Type B pancreatic cell (in vitro differentiated cells): ENCODE results near the gene HLA-DPA1. TPM values are rescaled to one million over a fixed set of nuclear protein-coding genes. Genes with fewer than 3 reads are reported as not detected.

Source experiments
- DNase-seq: peaks from one replicate; pipeline ENCODE4 v3.0.0; 2021; ENCODE audit warnings: mixed read lengths; ENCODE audit not compliant: unreplicated experiment; ENCODE audit errors: extremely low spot score
- H3K27ac Mint-ChIP-seq: 2 replicates; pipeline ENCODE4 v1.8.0; 2021; ENCODE audit warnings: mild to moderate bottlenecking, mixed read lengths
- H3K27me3 Mint-ChIP-seq: 2 replicates; pipeline ENCODE4 v1.8.0; 2021; ENCODE audit warnings: mixed read lengths
- H3K36me3 Mint-ChIP-seq: 2 replicates; pipeline ENCODE4 v1.8.0; 2021; ENCODE audit warnings: mixed read lengths
- H3K4me1 Mint-ChIP-seq: one replicate; pipeline ENCODE4 v1.8.0; 2021; ENCODE audit warnings: mixed read lengths; ENCODE audit not compliant: unreplicated experiment
- H3K4me3 Mint-ChIP-seq: 2 replicates; pipeline ENCODE4 v1.8.0; 2021; ENCODE audit warnings: mild to moderate bottlenecking, mixed read lengths
- H3K9me3 Mint-ChIP-seq: 2 replicates; pipeline ENCODE4 v1.8.0; 2021; ENCODE audit warnings: mixed read lengths
- CTCF ChIP-seq: fragments of 200-600 bp; sonication (generic); conservative IDR thresholded peaks from 2 replicates; pipeline ENCODE4 v1.5.0; 2021; ENCODE audit warnings: antibody characterized with exemption, mild to moderate bottlenecking
- total RNA-seq: library from RNA; stranded (reverse); gene quantifications from 2 replicates; pipeline ENCODE4 v1.2.1, GENCODE V29; 2021; ENCODE audit warnings: low replicate concordance

The HLA-DPA1 gene
- total RNA-seq, 1 donor from 2014 or later: 2.6 TPM

DNA sequence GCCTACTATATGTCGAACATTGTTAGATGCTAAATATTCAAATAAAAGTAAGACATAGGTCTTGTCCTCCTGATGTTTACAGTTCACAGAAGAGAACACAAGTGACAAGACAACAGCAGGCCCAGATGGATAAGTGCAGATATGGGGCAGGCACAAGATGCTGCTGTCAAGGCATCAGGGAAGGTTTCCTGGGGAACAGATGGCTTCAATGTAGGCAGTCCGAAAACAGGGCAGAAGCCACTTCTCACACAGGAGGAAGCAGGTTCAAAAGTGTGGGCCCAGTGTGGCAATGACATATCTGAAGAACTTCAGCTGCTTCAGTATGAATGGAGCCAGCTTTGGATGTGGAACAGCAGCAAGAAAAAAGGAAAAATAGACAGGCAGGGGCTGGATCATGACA lies 34.9 kb upstream of the HLA-DPA1 start:
- Mint-ChIP-seq H3K27ac (no peak overlapping the region), H3K9me3 (peaks cover 8% of the 10 kb centered on the region), H3K36me3 (no peaks in the 10 kb centered on the region), H3K27me3 (peaks cover 89% of the 10 kb centered on the region), H3K4me1 (no peaks in the 10 kb centered on the region), H3K4me3 (no peak overlapping the region)
- no peak for DNase-seq
- TF ChIP-seq CTCF: no peak

DNA sequence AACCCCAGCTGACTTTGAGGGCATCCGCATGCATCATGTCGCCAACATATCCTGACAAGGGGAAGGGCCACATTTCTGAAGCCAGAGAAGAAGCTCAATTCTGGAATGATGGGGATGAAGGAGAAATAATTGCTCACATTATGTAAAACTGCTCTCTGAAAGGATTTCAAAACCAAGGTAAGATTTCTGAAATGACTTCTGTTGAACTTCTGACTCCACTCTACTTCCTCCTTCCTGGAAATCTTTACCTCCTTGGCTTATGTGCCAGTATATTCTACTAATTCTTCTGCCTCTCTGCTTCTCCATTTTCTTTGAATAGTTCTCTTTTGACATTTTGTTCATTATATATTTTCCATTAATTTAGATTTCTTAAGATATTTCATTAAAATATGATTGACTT lies 34.2 kb upstream of the HLA-DPA1 start:
- H3K27me3 Mint-ChIP-seq: peaks cover 85% of the 10 kb centered on the region
- H3K4me3 Mint-ChIP-seq: no peak overlapping the region
- H3K27ac Mint-ChIP-seq: no peak overlapping the region
- peaks cover 8% of the 10 kb centered on the region for H3K9me3 Mint-ChIP-seq
- TF ChIP-seq CTCF: no peak
- no peak for DNase-seq
- no peaks in the 10 kb centered on the region for H3K4me1 Mint-ChIP-seq
- H3K36me3 Mint-ChIP-seq: no peaks in the 10 kb centered on the region

DNA sequence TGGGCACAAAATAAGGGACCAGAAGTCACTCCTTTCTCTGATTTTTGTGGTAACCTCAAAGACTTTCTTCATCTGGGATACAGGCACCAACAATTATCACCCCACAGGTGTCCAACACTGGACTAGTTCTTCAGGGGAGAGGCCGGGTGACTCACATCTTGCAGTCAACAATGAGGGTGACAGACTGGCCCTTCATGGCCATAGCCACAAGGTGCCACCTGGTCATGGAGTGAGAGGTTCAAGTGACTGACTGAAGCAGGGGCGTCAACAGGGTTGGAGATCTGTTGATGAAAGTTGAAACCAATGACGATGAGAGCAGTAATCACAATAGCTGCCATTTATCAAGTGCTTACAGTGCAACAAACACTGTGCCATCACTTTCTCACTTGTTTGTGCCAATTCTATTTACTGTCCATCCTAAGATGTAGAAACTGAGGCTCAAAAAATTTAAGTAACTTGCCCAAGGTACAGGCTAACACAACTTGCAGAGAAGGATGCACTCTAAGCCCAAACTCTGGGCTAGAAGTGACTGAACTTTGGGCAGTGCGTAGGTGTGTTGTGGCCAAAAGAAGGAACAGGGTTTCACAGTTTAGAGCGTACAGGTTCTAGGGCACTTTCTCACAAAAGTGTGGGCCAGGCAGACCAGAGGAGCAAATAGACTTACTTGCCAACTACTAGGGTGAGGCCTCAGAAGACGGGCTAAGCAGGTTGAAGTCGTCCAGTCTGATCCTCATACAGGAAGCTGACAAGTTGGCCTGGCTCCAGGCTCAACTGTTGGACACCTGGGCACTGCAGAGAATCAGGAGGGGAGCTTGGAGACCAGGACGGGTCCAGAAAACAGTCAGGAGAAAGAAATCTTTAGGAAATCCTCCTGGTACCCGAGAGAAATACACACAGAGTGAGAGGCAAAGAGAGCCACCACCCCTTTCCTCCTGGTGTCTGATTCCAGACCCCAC lies 32.7 kb upstream of the HLA-DPA1 start:
- Mint-ChIP-seq H3K4me3 (no peak overlapping the region), H3K27me3 (peaks cover 81% of the 10 kb centered on the region), H3K4me1 (no peaks in the 10 kb centered on the region), H3K9me3 (peaks cover 18% of the 10 kb centered on the region), H3K36me3 (no peaks in the 10 kb centered on the region), H3K27ac (peak overlapping the region; percentile 39)
- no peak for TF ChIP-seq CTCF
- DNase-seq: no peak

DNA sequence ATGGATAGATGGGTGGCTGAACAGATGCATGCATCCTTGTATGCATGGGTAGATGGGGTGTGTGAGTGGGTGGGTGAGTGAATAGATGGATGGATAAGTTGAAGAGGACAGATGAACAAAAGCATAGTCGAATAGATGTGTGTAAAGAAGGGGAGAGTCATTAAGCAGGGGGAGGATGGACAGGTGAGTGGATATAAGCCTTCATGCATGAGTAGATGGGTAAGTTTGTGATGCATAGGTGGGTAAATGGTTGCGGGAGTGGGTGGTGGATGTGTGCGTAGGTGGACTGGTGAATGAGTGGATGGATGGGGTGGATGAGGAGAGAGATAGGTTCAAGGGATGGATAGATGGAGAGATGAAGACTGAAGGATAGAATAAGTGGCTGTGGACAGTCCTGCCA lies 31.9 kb upstream of the HLA-DPA1 start:
- Mint-ChIP-seq H3K27ac (no peak overlapping the region), H3K4me3 (no peak overlapping the region), H3K4me1 (no peaks in the 10 kb centered on the region), H3K27me3 (peaks cover 73% of the 10 kb centered on the region), H3K36me3 (no peaks in the 10 kb centered on the region), H3K9me3 (peaks cover 18% of the 10 kb centered on the region)
- no peak for TF ChIP-seq CTCF
- no peak for DNase-seq

DNA sequence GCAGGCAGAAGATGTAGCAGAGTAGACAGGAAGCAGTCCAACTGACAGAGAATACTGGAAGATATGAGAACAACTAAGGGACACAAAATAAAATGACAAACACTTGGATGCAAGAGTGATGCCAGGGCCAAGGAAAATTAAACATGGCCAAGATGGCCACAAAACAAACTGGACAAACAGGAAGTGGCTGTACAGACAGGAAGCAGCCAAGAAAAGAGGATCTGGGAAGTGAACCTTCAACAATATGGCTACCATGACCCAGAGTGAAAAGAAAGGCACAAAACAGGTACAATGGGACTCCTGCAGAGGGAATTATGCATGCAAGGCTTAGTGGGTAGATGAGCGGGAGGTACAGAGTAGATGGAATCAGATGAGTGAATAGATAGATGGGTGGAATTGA lies 31.4 kb upstream of the HLA-DPA1 start:
- no peak overlapping the region for H3K27ac Mint-ChIP-seq
- H3K4me1 Mint-ChIP-seq: no peaks in the 10 kb centered on the region
- no peak for DNase-seq
- H3K4me3 Mint-ChIP-seq: no peak overlapping the region
- peaks cover 68% of the 10 kb centered on the region for H3K27me3 Mint-ChIP-seq
- peaks cover 20% of the 10 kb centered on the region for H3K9me3 Mint-ChIP-seq
- no peak for TF ChIP-seq CTCF
- H3K36me3 Mint-ChIP-seq: no peaks in the 10 kb centered on the region
